Loucy (cell line): ENCODE measurements around the gene TRERF1.

Experiments
- H2AFZ ChIP-seq: fragments of 200-600 bp; sonication (generic); 2 replicates; pipeline ENCODE4 v1.6.0; 2016; ENCODE audit warnings: antibody characterized with exemption, mild to moderate bottlenecking, low read length, moderate library complexity
- H3F3A ChIP-seq: fragments of 200-600 bp; 2 replicates; pipeline ENCODE4 v1.6.0; 2016; ENCODE audit warnings: antibody characterized with exemption, low read depth, mild to moderate bottlenecking
- H3K27me3 ChIP-seq: fragments of 200-600 bp; sonication (generic); 2 replicates; pipeline ENCODE4 v1.6.1; 2014; ENCODE audit warnings: low read length, mild to moderate bottlenecking; ENCODE audit not compliant: insufficient read depth, poor library complexity, severe bottlenecking
- H3K36me3 ChIP-seq: fragments of 200-600 bp; sonication (generic); 2 replicates; pipeline ENCODE4 v1.6.1; 2016; ENCODE audit warnings: low read length; ENCODE audit not compliant: insufficient read depth
- H3K4me1 ChIP-seq: fragments of 200-600 bp; sonication (generic); 2 replicates; pipeline ENCODE4 v1.5.1; 2014; ENCODE audit warnings: low read length, mild to moderate bottlenecking; ENCODE audit not compliant: insufficient read depth, poor library complexity, severe bottlenecking
- H3K4me2 ChIP-seq: fragments of 200-600 bp; sonication (generic); 2 replicates; pipeline ENCODE4 v1.6.0; 2014; ENCODE audit warnings: antibody characterized with exemption, low read length, low read depth, mild to moderate bottlenecking; ENCODE audit not compliant: poor library complexity, severe bottlenecking
- H3K4me3 ChIP-seq: fragments of 200-600 bp; sonication (generic); 2 replicates; pipeline ENCODE4 v1.5.1; 2014; ENCODE audit warnings: low read length, mild to moderate bottlenecking, mixed read lengths; ENCODE audit not compliant: poor library complexity, severe bottlenecking
- H3K79me2 ChIP-seq: fragments of 200-600 bp; sonication (generic); 2 replicates; pipeline ENCODE4 v1.6.1; 2014; ENCODE audit warnings: low read length; ENCODE audit not compliant: insufficient read depth
- H3K9ac ChIP-seq: fragments of 200-600 bp; sonication (generic); 2 replicates; pipeline ENCODE4 v1.6.0; 2014; ENCODE audit warnings: mild to moderate bottlenecking, low read depth, low read length, moderate library complexity; ENCODE audit not compliant: poor library complexity, severe bottlenecking
- H3K9me2 ChIP-seq: fragments of 200-600 bp; sonication (generic); replicated peaks from 2 replicates; pipeline ENCODE4 v1.6.1; 2016; ENCODE audit warnings: low read depth, low read length, mixed read lengths
- H3K9me3 ChIP-seq: fragments of 200-600 bp; sonication (generic); 2 replicates; pipeline ENCODE4 v1.6.1; 2014; ENCODE audit warnings: mild to moderate bottlenecking, antibody characterized with exemption, low read length, low read depth; ENCODE audit not compliant: insufficient read depth
- H4K20me1 ChIP-seq: fragments of 200-600 bp; sonication (generic); 2 replicates; pipeline ENCODE4 v1.6.0; 2014; ENCODE audit warnings: antibody characterized with exemption, low read length, mild to moderate bottlenecking; ENCODE audit not compliant: insufficient read depth, poor library complexity, severe bottlenecking
- EZH2phosphoT487 ChIP-seq: fragments of 200-600 bp; IDR thresholded peaks from 2 replicates; pipeline ENCODE4 v1.6.1; 2018; ENCODE audit warnings: antibody characterized with exemption, mild to moderate bottlenecking, moderate library complexity, borderline replicate concordance
- TF ChIP-seq, protein P1 (sequence below): fragments of 200-600 bp; sonication (generic); conservative IDR thresholded peaks from 2 replicates; pipeline ENCODE4 v1.5.1; 2014; ENCODE audit warnings: mild to moderate bottlenecking, antibody characterized with exemption, low read length

Gene TRERF1

DNA sequence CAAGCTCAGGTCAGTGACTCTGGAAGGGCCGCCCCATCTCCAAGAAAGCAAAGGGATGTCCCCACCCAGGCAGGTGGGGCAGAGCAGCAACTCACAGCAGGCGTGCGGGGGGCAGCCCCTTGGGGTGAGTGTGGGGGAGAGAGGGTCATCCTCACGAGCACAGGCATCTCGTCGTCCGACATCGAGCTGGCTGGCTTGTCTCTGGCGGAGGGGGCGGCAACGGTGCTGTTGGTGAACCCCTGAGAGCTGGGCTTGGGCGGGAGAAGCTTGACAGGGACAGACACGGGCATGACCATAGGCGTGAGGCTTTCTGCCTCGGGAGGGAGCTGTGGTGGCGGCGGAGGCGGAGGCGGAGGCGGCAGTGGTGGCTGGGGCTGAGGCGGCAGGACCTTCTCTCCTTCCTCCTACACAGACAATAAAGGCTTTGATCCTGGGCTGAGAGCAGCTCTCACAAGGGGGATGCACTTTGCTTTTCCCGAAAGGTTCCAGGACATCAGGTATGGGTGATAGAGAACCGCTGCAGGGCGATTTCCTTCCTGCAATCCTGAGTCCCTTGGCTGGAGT lies 188.5 kb downstream of the TRERF1 start:
- Histone ChIP-seq H3K9ac (no peak overlapping the region), H3K9me3 (no peaks in the 10 kb centered on the region), H4K20me1 (no peaks in the 10 kb centered on the region), H2AFZ (no peak overlapping the region), H3K27me3 (no peaks in the 10 kb centered on the region), H3K9me2 (no peaks in the 10 kb centered on the region), H3F3A (no peaks in the 10 kb centered on the region), H3K79me2 (no peaks in the 10 kb centered on the region), H3K4me1 (no peaks in the 10 kb centered on the region), H3K4me2 (no peak overlapping the region), H3K36me3 (peaks cover 20% of the 10 kb centered on the region; the same call in 1 of the 2 replicates), H3K4me3 (no peak overlapping the region)
- TF ChIP-seq, protein P1, sequence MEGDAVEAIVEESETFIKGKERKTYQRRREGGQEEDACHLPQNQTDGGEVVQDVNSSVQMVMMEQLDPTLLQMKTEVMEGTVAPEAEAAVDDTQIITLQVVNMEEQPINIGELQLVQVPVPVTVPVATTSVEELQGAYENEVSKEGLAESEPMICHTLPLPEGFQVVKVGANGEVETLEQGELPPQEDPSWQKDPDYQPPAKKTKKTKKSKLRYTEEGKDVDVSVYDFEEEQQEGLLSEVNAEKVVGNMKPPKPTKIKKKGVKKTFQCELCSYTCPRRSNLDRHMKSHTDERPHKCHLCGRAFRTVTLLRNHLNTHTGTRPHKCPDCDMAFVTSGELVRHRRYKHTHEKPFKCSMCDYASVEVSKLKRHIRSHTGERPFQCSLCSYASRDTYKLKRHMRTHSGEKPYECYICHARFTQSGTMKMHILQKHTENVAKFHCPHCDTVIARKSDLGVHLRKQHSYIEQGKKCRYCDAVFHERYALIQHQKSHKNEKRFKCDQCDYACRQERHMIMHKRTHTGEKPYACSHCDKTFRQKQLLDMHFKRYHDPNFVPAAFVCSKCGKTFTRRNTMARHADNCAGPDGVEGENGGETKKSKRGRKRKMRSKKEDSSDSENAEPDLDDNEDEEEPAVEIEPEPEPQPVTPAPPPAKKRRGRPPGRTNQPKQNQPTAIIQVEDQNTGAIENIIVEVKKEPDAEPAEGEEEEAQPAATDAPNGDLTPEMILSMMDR, result no peak
- TF ChIP-seq EZH2phosphoT487, result no peak

DNA sequence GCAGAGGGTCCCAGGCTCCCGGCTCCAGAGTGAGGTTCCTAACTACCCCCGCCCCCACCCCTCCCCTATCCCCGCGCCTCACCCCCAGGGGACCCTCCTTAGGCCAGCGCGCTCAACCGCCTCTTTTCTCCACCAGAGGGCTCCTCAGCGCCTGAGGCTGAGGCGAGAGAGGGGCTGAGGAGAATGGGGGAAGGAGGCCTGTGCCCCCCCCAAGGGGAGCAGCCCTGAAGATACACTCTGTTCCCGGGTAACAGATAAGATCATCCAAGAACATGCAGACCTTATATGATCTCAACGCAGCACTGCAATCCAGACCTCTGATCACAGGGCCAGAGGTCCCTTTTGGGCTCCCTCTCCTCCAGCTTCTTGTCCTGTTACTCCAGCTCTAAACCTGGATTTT lies 190.8 kb downstream of the TRERF1 start:
- Histone ChIP-seq H3K9me2 (no peaks in the 10 kb centered on the region), H3K4me2 (no peak overlapping the region), H3K27me3 (no peaks in the 10 kb centered on the region), H4K20me1 (no peaks in the 10 kb centered on the region), H3K4me3 (no peak overlapping the region), H3K36me3 (peaks cover 27% of the 10 kb centered on the region; the same call in 1 of the 2 replicates), H3F3A (no peaks in the 10 kb centered on the region), H2AFZ (no peak overlapping the region), H3K9me3 (no peaks in the 10 kb centered on the region), H3K4me1 (no peaks in the 10 kb centered on the region), H3K9ac (no peak overlapping the region), H3K79me2 (no peaks in the 10 kb centered on the region)
- TF ChIP-seq, protein P1, result peak; percentile 74
- no peak for TF ChIP-seq EZH2phosphoT487

DNA sequence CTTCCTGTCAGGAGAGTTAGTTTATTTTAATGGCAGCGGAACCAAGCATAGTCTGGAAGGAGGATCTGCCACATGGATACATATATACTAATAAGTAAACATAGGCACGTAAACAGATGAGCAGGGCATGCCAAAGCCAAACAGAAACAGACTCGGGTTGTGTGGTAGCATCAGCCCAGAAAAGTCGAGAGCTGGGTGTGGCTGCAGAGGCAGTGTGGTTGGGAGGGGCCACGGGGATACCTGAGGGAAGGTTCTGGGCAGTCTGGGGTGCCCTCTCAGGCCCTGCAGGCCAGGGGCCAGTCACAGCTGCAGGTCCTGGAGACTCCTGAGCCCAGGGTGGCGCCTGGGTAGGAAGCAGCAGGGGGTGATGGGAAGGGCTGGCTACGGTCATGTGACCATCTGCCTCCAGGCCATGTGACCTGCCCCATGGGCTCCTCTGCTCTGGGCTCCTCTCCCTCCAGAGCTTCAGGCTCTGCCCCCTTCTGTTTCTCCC lies 191.3 kb downstream of the TRERF1 start:
- H3K79me2 ChIP-seq, result no peaks in the 10 kb centered on the region
- H3K36me3 ChIP-seq, result peaks cover 29% of the 10 kb centered on the region; the same call in 1 of the 2 replicates
- H3K27me3 ChIP-seq, result no peaks in the 10 kb centered on the region
- TF ChIP-seq EZH2phosphoT487, result no peak
- TF ChIP-seq, protein P1, result no peak
- H2AFZ ChIP-seq, result no peak overlapping the region
- H3K9me3 ChIP-seq, result no peaks in the 10 kb centered on the region
- no peaks in the 10 kb centered on the region for H3K9me2 ChIP-seq
- no peaks in the 10 kb centered on the region for H3F3A ChIP-seq
- no peak overlapping the region for H3K4me3 ChIP-seq
- no peak overlapping the region for H3K4me2 ChIP-seq
- no peaks in the 10 kb centered on the region for H4K20me1 ChIP-seq
- no peak overlapping the region for H3K9ac ChIP-seq
- no peaks in the 10 kb centered on the region for H3K4me1 ChIP-seq
